Ishikawa (cell line): ENCODE measurements around the gene TEX29.

ENCODE experiments used
- CEBPB ChIP-seq: IDR thresholded peaks from 2 replicates; pipeline ENCODE4 v1.6.1; 2012
- CREB1 ChIP-seq: IDR thresholded peaks from 2 replicates; pipeline ENCODE4 v1.6.1; 2012; ENCODE audit warnings: low read depth
- EGR1 ChIP-seq: IDR thresholded peaks from 2 replicates; pipeline ENCODE4 v1.6.1; 2012
- EP300 ChIP-seq: IDR thresholded peaks from 2 replicates; pipeline ENCODE4 v1.6.1; 2012; ENCODE audit warnings: borderline replicate concordance
- FOXM1 ChIP-seq: IDR thresholded peaks from 2 replicates; pipeline ENCODE4 v1.6.1; 2012; ENCODE audit warnings: low read depth, borderline replicate concordance
- MAX ChIP-seq: IDR thresholded peaks from 2 replicates; pipeline ENCODE4 v1.6.1; 2012
- NFIC ChIP-seq: IDR thresholded peaks from 2 replicates; pipeline ENCODE4 v1.6.1; 2012
- RAD21 ChIP-seq: IDR thresholded peaks from 2 replicates; pipeline ENCODE4 v1.6.1; 2012; ENCODE audit warnings: low read depth
- REST ChIP-seq: IDR thresholded peaks from 2 replicates; pipeline ENCODE4 v1.6.1; 2012; ENCODE audit warnings: low read depth, mild to moderate bottlenecking
- TAF1 ChIP-seq: IDR thresholded peaks from 2 replicates; pipeline ENCODE4 v1.6.1; 2012; ENCODE audit warnings: low read depth, mild to moderate bottlenecking
- TCF12 ChIP-seq: IDR thresholded peaks from 2 replicates; pipeline ENCODE4 v1.6.1; 2012; ENCODE audit warnings: low read depth
- TEAD4 ChIP-seq: IDR thresholded peaks from 2 replicates; pipeline ENCODE4 v1.6.1; 2012
- YY1 ChIP-seq: IDR thresholded peaks from 2 replicates; pipeline ENCODE4 v1.6.1; 2012; ENCODE audit warnings: low read depth
- ZBTB7A ChIP-seq: IDR thresholded peaks from 2 replicates; pipeline ENCODE4 v1.6.1; 2012; ENCODE audit warnings: low read depth
- TF ChIP-seq, protein P1 (sequence below): IDR thresholded peaks from 2 replicates; pipeline ENCODE4 v1.6.1; 2012

TEX29 gene

DNA sequence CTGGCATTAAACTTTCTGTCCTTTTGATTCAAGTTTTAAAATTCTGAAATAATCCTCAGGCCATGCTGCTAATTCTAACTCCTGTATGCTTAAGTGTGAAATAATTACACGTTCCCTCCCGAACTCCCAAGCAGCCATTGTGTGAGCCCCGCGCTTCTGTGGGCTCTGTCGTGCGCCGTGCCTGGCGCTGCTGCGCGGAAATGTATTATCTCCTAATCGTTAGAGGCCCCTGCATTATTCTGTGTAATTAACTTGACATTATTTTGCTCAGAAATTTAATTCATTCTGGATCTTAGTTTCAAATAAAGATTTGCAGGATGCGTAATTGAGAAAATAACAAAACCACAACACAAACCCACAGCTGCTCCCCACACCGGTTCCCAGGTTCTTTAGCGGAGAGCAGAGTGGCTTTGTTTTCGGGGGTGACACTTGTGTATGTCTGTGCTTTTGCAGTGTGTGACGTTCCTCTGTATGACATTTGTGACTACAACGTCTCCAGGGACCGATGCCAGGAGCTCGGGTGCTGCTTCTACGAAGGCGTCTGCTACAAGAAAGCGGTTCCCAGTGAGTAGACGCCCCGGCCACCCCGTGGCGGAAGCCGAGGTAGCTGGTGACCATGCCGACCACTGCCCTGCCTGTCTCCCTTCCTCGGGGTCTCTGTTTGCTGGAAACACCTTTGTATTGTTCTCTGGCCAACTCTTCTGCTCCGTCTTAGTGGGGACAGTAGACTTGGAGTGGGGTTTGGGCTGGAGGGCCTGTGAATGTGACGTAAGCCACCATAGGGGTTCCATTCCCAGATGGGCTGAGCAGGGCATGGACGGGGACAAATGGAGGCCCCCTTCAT lies 7.5 kb downstream of the TEX29 start:
- no peak for TF ChIP-seq RAD21
- TF ChIP-seq ZBTB7A, result no peak
- no peak for TF ChIP-seq CREB1
- no peak for TF ChIP-seq TEAD4
- no peak for TF ChIP-seq CEBPB

DNA sequence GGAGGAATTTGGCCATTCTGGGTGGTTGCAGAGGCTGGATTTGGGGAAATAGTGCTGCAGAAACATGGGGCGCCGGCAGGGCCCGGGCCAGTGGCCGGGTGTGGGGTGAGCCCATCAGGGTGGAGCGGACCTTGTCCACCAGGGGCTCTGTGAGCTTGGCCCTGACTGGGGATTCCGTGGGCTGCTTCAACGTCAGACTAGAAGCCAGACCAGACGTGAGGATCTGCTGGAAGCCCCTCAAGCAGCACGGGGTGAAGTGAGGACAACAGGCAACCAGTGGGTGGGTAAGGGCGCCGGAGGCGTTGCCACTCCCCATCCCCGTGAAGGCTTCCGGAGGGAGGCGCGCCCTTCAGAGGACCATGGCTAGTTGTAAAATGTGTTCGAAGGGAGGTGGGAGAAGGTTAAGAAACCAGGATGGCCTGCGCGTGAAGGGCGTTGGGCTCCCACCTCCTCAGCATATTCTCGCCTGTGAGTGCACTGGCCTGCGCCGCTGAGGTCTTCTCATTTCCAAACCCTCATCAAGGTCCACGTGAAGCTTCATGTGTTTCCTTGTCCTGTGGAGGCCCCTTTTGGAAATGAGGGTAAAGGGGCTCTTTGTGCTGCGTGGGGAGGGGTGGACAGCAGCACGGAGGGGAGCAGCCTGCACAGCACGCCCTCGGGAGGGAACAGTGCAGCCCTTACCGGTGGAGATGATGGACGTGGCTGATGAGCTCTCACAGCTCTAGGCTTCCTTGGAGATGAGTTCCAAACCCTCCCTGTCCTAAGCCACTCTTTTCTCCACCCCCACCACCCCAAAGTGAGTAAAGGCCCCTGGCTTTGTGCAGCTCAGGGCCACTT lies 8.3 kb downstream of the TEX29 start:
- TF ChIP-seq REST, result no peak
- TF ChIP-seq RAD21, result no peak
- no peak for TF ChIP-seq EP300

DNA sequence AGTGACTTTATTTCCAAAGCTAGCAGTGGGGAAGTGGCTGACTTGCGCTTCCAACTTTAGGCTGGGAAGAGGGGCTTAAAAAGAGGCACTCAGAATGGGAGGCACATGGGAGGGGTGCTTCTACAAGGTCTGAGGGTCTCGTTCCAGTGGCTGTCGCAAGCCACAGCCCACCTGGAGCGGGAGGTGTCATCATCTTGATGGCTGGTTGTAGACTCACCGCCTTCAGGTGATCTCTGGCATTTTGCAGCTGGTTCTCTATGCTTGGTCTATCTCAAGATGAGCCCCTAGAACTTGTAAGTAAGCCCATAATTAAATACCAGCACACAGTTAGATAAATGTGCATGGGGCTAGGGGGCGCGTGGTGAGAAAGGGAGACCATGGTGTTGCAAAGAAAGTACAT lies 9.2 kb downstream of the TEX29 start:
- TF ChIP-seq EGR1 (no peak), NFIC (no peak), MAX (no peak), EP300 (no peak), RAD21 (no peak), TCF12 (no peak), CEBPB (no peak), YY1 (no peak), REST (no peak), CREB1 (no peak), TEAD4 (no peak), ZBTB7A (no peak)
- TF ChIP-seq, protein P1, sequence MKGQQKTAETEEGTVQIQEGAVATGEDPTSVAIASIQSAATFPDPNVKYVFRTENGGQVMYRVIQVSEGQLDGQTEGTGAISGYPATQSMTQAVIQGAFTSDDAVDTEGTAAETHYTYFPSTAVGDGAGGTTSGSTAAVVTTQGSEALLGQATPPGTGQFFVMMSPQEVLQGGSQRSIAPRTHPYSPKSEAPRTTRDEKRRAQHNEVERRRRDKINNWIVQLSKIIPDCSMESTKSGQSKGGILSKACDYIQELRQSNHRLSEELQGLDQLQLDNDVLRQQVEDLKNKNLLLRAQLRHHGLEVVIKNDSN, result no peak

DNA sequence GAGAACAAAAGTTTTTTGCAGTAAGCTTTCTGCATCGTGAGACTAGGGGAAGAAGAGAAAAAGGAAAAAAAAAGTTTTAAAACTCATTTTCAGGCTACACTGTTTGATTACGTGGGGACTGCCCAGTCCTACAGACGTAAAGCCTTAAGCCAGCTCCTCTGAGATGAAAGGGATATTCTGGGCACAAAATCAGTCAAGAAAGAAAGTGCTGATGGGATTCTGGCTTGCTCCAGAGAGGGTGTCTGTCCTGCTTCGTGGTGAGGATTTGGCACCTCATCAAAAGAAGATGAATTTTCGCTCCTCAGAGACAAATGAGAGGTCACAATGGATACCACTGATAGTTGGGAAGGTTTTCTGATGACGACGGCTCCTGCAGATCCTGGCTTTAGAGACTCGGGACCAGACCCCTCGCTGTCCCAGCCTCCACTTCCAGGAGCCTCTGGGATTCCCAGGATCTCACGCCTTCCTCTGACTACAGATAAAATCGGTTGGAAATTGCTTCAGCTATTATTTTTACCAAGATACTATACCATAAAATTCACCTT lies 9.7 kb downstream of the TEX29 start:
- no peak for TF ChIP-seq TAF1

DNA sequence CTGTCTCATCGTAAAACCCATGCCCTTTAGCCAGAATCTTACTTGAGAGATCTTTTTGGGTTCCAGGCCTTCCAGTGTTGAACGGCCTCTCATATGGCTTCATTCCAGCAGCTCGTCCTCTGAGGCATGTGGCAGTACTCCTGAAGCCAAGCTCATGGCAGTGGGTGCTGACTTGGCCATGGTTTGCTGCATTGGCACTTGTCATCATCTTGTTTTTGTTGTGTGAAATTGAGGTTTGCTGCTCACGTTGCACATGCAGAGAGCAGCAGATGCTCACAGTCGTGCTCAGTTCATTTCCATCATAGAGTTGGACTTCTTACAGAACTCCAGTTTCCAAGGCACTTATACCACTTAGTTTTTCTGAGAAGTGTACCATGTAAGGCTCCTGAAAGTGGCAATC lies 14.9 kb downstream of the TEX29 start:
- no peak for TF ChIP-seq RAD21
- TF ChIP-seq CEBPB, result no peak
- no peak for TF ChIP-seq TAF1
- TF ChIP-seq, protein P1, result no peak
- no peak for TF ChIP-seq YY1
- no peak for TF ChIP-seq CREB1
- no peak for TF ChIP-seq MAX
- no peak for TF ChIP-seq EGR1
- TF ChIP-seq TCF12, result no peak
- no peak for TF ChIP-seq REST
- no peak for TF ChIP-seq NFIC
- TF ChIP-seq TEAD4, result no peak
- TF ChIP-seq FOXM1, result no peak
- TF ChIP-seq EP300, result no peak
- no peak for TF ChIP-seq ZBTB7A
